WTC11 (cell line): ENCODE results near the gene NBAS.

Experiments used
- JUN ChIP-seq: sonication (generic); formaldehyde crosslinking; IDR thresholded peaks from 2 replicates; pipeline ENCODE4 v1.8.0; 2023; ENCODE audit warnings: mild to moderate bottlenecking, missing genetic modification reagents
- TEAD4 ChIP-seq: sonication (generic); formaldehyde crosslinking; IDR thresholded peaks from 2 replicates; pipeline ENCODE4 v1.8.0; 2022; ENCODE audit warnings: mild to moderate bottlenecking, missing genetic modification reagents
- TF ChIP-seq, protein P1 (sequence below): fragments of 200-600 bp; IDR thresholded peaks from 2 replicates; pipeline ENCODE4 v1.8.0; 2022; ENCODE audit warnings: antibody characterized with exemption

DNA sequence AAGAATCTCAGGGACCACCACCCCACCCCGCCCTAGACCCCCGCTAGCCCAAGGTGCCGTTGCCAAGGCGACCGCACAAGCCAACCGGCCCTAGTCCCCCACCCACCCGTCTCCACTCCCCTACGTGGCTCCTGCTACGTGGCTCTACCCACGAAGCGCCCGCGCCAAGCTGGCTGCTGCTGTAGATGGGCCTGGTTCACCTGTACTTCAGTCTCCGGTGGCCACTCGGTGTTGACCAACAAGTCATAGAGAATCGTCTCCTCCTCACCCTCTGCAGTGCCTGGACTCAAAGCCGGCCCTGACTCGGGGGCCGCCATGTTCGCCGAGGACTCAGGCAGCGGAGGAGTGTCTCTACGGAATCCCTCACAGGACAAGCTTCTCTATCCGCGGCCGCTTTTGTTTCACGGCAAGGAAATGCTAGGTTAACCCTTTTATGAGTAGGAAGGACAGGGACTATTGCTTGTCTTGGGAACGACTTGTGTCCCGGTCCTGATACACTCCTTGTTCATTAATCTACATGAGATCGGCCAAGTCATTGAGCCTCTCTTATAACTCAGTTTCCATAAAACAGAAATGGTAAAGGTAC, at the start of gene NBAS:
- TF ChIP-seq, protein P1, sequence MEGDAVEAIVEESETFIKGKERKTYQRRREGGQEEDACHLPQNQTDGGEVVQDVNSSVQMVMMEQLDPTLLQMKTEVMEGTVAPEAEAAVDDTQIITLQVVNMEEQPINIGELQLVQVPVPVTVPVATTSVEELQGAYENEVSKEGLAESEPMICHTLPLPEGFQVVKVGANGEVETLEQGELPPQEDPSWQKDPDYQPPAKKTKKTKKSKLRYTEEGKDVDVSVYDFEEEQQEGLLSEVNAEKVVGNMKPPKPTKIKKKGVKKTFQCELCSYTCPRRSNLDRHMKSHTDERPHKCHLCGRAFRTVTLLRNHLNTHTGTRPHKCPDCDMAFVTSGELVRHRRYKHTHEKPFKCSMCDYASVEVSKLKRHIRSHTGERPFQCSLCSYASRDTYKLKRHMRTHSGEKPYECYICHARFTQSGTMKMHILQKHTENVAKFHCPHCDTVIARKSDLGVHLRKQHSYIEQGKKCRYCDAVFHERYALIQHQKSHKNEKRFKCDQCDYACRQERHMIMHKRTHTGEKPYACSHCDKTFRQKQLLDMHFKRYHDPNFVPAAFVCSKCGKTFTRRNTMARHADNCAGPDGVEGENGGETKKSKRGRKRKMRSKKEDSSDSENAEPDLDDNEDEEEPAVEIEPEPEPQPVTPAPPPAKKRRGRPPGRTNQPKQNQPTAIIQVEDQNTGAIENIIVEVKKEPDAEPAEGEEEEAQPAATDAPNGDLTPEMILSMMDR = no peak
- TF ChIP-seq JUN (CRISPR knock-in tag) (no peak), TEAD4 (CRISPR knock-in tag) (no peak)
